ENCODE measurements around the gene EVX1. TPM values are rescaled to one million over a fixed set of nuclear protein-coding genes. Genes with fewer than 3 reads are reported as not detected.

EVX1 gene
- total RNA-seq, 1 donor from 2014 or later = not detected

DNA sequence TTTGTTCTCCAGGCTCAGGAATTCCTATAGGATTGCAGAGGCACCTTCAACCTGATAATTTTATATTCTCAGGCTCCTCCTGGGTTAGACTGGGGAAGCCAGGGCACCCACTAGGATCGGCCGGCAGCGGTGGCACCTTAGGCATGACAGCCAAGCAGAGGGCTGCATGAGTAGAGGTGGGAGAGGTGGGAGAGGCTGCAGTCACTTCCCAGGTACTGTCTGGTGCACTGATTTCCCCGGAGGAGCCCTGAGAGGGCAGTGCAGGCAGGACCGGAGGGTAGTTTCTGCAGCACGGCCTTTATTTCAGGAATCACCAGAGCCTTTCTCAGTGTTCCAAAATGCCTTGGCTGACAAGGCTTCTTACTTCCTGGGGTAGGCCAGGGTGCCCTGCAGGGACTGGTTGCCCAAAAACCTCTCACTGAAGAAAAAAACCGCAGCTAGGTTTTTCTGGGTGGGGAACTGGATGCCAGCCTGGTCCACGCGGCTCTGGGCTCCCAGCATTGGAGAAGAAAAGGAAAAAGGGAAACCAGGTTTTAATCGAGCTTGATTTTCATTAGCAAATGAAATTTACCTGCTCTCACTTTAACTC is 39.1 kb upstream of the EVX1 start:
- intact Hi-C loops (cut with DNase I) = loop anchor here (10.0 kb wide), 2 partner anchors 381 to 721 kb away; no protein-coding TSS in a partner anchor
- ATAC-seq (ENCODE audit: poor library complexity) (no peak), DNase-seq (no peak)

DNA sequence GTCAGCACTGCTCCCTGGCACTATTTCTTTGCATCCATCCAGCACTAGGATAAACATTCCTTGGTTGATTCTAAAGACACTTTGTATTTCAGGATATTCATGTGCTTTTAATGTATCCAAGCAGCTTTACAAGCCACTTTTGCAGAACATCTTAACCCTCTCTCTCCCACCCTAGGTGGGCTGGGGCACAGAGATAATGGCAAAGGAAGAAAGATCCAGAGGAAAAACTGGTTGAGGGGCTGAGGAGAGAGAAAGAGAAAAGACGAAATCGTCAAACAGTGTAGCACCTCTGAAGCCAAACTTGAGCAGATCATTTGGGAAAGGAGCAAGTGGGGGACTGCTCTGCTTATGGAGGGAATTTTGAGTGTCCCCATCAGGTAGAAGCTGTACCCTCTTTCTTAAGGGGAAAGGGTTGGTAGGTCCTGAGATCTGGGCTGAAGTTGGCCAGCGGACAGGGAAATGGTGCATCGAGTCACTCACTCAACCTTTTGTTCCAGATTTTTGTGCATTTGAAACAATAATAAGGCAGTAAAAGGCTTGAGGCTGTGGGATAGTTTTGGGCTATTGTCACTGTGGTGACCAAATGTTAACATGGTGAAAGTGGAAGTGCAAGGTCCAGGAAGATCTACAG is 38.5 kb upstream of the EVX1 start:
- ATAC-seq (ENCODE audit: poor library complexity) = no peak
- no peak for DNase-seq
- intact Hi-C loops (cut with DNase I) = loop anchor here (10.0 kb wide), 2 partner anchors 381 to 721 kb away; no protein-coding TSS in a partner anchor

DNA sequence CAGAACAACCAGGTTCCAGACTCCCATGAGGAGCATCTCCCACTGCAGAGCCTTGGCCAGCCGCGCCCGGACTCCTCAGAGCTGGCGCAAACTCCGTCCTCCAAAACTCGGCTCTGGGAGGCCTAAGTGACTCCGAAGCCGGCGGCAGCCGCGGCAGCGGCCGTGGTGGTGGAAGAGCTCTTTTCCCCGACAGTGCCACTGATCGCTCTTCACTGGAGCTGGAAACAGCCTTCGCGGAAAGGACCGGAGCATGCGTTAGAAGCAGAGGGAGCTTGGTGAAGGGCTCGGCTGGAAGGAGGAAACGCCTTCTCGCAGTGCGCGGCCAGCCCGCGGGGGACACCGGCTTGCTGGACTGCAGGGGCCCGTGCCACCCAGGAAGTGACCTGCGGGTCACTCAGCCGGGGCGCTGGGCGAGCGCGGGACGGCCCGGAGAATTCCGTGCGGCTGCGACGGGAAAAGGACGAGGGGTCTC is 37.7 kb upstream of the EVX1 start:
- DNase-seq (no peak), ATAC-seq (ENCODE audit: poor library complexity) (no peak)
- intact Hi-C loops (cut with DNase I) = loop anchor here (10.0 kb wide), 2 partner anchors 380 to 720 kb away; no protein-coding TSS in a partner anchor

DNA sequence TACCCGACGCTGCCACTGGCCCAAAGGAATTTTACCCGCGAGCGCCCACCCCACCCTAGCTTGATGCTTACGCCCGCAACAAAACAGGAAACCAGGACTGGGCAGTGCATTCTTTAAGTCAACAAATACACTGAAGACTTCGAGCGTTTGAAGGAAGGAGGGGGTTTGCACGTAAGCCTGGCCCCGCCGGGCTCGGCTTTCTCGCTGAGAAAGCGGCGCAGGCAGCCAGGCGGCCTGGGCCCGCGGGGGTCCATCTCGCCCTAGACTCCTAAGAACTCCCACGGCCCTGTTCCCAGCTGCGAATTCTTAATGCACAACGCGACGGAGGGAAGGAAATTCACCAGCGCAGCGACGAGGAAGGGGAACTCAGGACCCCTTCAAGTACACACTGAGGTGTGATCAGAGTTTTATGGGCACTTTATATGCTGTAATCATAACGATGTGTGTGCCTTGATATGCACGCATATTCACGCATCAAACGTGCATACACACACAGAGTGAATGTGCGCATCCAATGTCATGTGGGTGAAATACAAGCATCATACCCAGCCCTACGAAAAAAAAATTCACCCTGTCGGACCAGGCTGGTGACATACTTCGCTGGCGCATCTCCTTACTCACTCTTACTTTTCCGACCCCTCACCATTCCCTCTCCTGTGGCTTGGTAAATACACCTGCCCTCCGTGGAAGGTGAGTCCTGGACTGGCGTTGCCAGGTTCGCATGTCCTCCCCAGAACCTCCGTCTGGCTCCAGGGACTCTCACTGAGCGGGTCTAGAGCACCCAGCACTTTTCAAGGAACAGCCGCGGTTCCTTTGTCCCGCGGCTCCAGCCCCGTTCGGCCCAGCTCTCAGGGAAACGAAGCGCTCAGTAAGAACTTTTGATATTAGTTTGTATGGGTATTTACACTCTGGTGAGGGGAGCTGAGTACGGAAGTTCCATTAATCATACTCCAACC is 37.0 kb upstream of the EVX1 start:
- ATAC-seq (ENCODE audit: poor library complexity) = no peak
- no peak for DNase-seq

DNA sequence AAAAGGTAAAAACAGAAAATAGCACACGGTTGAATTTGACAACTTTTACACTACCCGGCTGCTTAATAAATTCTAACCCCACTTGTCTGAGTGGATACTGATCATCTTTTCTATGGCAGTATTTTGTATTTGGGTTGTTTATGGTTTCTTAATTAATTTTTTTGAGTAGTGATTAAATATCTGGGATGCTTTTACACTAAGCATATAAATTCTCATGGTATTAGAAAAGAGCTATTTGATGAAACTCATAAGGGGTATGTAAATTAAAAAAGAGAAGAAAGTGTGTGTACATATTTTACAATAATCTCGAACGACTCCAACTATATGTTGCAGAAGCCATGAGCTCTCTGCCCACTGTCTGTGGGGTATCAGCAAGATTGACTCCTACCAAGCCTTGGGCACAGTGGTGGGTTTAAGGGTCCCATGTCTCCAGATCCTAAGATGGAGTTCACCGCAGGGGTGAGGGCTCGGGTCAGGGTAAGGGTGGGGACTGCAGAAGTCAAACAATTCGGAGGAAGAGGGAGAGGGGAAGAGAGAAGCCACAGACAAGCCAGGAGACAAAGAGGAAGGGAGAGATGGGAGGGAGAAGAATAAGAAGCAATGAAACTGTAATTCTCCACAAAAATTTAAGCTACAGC is 35.1 kb upstream of the EVX1 start:
- DNase-seq (no peak), ATAC-seq (ENCODE audit: poor library complexity) (no peak)
- intact Hi-C loops (cut with DNase I) = loop anchor here (10.0 kb wide), 2 partner anchors 377 to 717 kb away; no protein-coding TSS in a partner anchor

More for the DNA sequence above, 37.0 kb upstream of the EVX1 start:
- intact Hi-C loops (cut with DNase I) = loop anchor here (10.0 kb wide), 2 partner anchors 379 to 719 kb away; no protein-coding TSS in a partner anchor

DNA sequence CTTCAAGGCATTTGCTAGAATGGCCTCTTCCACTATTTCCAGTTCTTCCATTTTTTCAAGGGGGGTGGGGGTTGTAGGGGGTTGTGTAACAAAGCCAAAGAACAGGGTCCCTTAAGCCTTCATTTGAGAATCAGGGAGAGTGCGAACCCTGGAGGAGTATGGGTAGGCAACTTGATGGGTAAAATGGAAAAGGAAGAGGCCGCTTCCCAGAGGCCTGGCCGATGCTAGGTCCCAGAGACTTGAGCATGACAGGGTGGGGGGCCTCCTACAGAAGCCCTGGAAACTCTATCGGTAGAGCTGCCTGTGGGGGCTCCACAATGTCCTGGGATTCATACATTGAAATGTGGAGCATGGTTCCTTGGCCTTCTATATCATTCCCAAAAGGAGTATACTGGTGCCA is 33.6 kb upstream of the EVX1 start:
- ATAC-seq (ENCODE audit: poor library complexity) (no peak), DNase-seq (no peak)
- intact Hi-C loops (cut with DNase I) = loop anchor here (10.0 kb wide), 2 partner anchors 376 to 716 kb away; no protein-coding TSS in a partner anchor

DNA sequence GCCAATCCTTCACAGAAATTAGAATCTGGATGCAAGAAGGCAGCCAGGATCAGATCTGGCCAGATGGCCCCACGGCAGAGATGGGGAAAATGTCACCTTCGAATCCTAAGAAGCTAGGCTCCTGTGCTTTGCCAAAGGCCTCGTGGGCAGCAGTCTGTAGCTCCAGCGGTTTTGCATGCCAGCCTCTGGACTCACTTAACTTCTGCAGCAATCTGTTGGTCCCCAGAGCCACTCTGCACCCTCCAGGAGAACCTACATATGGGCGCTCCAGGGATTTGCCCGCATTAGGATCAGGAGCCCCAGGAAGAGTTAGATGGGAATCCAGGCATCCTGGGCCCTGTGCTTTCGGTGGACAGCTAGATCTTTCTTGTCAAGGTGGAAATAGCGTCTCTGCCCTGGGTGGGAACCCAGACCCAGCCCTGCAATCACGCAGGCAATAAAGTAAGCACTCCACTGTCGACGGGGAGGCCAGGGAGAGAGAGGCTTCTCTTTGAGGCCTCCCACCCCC is 32.6 kb upstream of the EVX1 start:
- intact Hi-C loops (cut with DNase I) = loop anchor here (10.0 kb wide), 2 partner anchors 375 to 715 kb away; no protein-coding TSS in a partner anchor
- peak; percentile 23 for ATAC-seq (ENCODE audit: poor library complexity)

DNA sequence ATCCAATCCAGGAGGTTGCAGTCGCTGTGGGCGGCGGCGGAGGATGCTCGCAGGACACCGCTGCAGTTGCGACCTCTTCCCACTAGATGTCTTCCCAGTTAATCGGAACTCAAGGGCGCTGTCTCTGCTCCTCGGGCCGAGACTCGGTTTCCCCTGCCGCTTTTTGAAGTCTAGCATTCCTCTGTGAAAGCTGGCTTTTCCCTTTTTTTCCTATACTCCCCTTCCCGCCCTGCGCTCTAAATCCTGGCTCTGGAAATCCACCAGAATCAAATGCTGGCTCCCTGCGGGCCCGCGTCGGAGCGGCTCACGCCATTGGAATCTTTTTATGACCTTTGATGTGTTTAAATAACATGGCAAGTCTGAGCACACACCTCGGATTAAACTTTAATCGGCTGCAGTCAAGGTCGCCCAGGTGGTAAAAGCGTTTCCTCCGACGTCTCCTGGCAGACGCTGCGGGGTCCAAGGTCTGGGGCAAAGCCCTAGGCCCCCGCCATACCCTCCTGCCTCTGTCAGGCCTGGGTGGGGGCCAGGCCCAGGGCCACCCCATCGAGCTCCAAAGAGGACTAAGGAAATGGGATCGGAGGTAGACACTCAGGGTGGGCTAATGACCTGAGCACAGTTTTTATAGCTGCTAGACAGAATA is 32.0 kb upstream of the EVX1 start:
- intact Hi-C loops (cut with DNase I) = no loop called here
- ATAC-seq (ENCODE audit: poor library complexity) (peak; percentile 85), DNase-seq (no peak)

More for the DNA sequence above, 32.6 kb upstream of the EVX1 start:
- no peak for DNase-seq

DNA sequence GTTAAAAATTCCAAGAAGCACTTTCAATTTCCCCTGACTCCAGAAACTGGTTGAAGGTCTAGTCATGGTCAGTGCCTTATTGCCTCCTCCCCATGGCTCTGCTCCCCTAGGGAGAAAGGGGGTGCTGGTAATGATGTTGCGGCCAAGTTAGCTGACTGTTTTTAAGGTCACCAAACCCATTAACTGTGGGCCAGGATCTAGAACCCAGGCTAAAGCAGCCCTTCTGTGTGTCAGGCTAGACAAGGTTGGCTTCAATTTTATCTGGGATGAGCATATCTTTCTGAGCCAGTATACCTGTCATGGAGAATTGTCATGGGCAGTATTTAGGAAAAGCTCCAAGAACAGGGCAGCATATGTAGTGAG is 31.5 kb upstream of the EVX1 start:
- ATAC-seq (ENCODE audit: poor library complexity) (no peak), DNase-seq (no peak)
- intact Hi-C loops (cut with DNase I) = no loop called here

DNA sequence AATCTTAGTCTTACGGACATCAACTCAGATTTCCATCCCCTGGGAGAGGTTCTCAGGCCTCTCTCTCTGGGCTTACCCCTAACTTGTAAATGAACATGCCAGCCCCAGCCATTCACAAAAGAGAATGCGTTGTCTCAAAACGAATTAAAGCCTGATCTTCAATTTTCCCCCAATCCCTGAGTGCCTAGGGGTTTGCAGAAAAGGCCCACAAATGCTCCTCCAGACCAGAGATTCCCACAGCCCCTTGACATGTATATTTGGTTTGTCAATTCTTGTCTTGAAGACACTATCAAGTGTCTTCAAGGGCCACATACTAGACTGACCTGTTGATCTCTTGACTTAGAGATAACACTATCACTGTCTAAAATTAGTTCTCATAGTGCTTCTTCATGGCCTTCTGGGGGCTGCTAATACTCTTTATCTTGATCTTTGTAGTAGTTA is 30.8 kb upstream of the EVX1 start:
- DNase-seq (no peak), ATAC-seq (ENCODE audit: poor library complexity) (no peak)
- intact Hi-C loops (cut with DNase I) = no loop called here

DNA sequence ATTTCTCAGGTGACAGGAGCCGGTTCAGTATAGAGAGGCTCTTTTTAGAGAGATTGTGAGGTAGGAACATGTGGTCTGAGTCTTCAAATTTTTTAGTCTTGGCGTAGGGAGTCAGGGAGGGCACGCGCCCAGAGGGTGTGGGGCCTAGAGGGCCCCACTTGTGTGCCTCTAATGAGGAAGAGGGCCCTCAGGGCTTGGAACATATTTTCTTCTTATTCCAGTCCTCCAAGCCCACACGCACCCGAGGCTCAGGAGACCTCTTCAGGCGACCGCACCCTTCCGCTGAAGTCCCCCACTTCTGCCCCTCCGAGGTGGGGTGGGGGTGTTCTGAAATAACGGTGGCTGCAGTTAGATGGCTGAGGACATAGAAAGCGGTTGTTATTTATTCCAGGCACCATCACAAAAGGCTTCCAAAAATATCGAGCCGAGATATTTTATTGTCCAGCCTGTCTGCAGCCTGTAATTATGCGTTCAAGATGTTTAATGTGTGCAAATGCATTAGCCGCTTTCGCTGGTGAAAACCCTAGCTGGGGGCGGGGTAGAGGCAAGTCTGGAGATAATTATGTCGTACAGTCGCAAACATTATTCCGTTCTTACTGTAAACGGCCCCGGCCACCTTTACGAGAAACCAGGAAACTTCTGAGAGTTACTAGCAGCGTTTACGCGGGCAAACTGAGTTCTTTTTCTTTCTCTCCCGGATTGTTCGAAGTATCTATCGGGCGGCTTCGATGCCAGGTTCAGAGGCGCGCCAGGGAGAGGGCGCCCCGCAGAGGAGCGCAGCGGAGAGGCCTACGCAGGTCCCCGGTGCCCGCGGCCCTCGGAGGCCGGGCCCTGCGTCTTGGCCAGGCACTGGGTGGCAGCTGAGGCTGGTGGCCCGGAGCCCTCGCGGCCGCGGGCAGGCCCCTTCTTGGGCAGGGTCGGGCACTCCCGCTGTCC is 29.8 kb upstream of the EVX1 start:
- intact Hi-C loops (cut with DNase I) = no loop called here
- DNase-seq (no peak), ATAC-seq (ENCODE audit: poor library complexity) (no peak)

DNA sequence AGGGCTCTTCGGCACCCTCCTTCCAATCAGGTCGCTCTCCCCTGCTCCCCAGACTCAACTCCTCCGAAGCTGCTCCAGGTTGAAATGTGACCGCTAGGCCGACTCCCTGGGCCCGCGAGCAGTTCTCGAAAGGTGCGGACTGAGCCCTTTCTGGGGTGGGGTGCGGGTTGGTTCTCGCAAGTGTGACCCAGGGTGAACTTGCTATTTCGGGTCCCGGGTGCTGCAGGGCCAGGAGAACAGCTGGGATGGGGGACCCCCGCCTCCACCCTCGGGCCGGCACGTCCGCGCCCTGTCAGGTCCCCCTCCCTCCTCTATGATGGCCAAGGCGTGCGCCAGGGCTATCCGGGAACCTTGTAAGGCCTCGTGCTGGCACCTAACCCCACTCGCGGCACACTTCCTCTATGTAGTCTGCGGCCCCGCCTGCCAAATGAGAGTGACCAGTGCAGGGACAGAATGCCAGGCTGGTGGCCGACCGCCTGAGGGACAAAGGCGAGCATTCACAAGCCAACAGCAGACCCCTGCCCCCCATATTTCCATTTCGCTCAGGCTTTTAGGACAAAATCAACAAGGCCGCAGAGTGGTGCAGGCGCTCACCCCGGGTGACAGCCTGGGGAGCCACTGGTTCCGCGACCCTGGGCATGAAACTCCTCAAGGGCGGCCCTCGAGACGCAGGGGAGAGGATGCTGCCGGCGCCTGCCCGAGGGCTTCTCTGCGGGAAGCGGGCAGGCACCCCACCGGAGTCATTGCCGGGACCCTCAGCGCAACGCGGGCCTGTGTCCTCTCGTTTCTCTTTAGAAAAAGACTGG is 29.0 kb upstream of the EVX1 start:
- no peak for ATAC-seq (ENCODE audit: poor library complexity)
- no peak for DNase-seq
- intact Hi-C loops (cut with DNase I) = no loop called here

DNA sequence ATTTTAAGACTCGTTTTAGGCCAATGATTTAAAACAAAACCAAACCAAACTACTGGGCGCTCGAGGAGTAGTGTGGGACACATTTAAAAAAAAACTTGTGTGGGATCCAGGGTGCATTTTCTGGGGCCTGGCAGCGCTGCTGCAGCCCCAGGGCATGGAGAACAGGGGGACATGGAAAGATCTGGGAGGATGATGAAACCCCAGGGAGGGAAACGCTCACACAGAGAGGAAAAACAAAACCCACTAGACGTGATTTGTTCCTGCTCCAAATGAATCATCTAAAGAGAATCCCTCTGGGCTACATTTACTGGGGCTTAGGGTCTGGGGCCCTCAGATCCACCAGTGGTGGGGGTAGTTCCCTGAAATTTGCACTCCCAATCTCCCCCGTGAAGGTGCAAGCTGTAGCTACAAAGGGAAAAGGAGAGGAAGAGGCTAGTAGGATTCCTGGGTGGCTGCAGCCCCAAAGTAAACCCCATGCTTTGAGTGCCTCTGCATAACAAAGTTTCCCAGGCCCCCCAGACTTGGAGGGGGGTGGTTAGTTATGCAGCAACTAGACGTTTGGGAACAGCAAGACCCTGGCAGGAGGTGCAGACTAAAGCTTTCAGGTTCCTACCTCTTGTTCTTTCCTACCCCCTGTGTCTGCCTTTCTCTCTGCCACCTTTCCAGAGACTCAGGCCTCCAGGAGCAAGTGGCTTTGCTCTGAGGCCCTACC is 28.2 kb upstream of the EVX1 start:
- DNase-seq (no peak), ATAC-seq (ENCODE audit: poor library complexity) (no peak)
- intact Hi-C loops (cut with DNase I) = no loop called here

DNA sequence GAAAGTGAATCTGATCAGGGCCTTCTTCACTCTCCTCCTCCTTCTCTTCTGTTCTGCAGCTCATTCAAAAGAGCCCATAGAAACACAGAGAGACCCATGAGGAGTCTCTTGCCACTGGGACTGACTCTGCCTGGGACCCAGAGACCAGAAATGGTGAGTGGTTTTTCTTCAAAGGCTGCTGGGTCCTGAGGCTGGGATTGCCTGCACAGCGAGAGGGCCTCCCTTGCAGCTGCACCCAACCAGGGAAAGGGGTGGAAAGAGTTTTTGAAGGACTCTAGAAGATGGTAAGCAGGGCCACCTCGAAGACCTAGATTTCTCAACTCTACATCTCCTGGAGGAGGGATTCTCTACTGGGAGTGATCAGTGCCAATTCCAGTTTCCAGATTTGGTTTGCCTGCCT is 27.2 kb upstream of the EVX1 start:
- DNase-seq = no peak
- intact Hi-C loops (cut with DNase I) = no loop called here
- ATAC-seq (ENCODE audit: poor library complexity) = no peak

DNA sequence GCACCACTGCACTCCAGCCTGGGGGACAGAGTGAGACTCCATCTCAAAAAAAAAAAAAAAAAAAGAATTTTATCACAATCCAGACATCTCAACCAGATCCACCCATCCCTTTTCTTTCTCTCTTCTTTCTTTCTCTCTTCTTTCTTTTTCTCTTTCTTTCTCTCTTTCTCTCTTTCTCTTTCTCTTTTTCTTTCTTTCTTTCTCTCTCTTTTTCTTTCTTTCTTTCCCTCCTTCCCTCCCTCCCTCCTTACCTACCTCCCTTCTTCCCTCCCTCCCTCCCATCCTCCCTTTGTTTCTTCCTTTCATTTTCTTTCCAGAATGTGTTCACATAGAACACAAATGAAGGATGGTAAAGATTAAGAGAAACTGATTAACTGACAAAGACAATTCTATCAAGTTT is 24.7 kb upstream of the EVX1 start:
- ATAC-seq (ENCODE audit: poor library complexity) (no peak), DNase-seq (no peak)
- intact Hi-C loops (cut with DNase I) = no loop called here

DNA sequence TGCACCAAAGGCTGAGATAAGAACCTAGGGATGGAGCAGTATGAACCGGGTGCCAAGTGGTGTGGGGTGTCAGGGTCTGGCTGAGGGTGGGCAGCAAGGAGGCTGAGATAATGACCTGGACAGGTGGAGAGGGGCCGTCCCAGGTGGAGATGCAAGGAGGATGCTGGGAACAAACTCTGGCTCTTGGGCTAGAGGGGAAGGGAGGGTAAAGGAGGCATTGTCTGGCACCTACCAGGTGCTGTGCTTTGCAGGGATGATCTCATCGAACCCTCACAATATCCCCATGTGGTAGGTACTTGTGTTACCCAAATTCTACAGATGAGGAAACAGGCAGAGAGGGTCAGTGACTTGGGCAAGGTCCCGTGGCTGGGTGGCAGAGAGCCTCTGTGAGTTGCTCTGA is 22.8 kb upstream of the EVX1 start:
- ATAC-seq (ENCODE audit: poor library complexity) (no peak), DNase-seq (no peak)
- intact Hi-C loops (cut with DNase I) = no loop called here
